ENCODE results near the gene UGT1A6. TPM values are rescaled to one million over a fixed set of nuclear protein-coding genes. Genes with fewer than 3 reads are reported as not detected.
A peak's percentile ranks its signal among the peaks of the same experiment; 100 is the strongest.

The UGT1A6 gene
- total RNA-seq, 1 donor from 2014 or later = not detected

DNA sequence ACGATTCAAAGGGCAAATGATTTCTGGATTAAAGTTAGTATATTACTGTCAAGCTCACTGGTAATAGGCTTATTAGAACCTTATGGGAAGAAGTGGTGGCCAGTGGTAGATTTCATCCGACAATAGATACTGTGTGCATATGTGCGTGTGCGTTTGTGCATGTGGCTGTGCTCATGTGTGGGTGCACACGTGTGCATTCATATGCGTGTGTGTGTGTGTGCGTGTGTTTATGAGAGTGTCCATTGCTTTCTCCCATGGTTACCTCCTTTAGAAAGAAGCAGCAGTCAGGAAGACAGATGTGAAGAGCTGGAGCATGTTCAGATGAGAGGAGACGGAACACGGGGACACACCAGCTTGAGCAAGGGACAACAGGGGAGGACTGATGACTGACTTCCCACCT, 76.6 kb downstream of the UGT1A6 start:
- Mint-ChIP-seq H3K9me3 (peaks cover 5% of the 10 kb centered on the region), H3K4me3 (no peak overlapping the region), H3K27ac (ENCODE audit: unreplicated experiment) (peak overlapping the region; percentile 70), H3K36me3 (ENCODE audit: low read depth) (peaks cover 2% of the 10 kb centered on the region), H3K27me3 (ENCODE audit: low read depth) (no peaks in the 10 kb centered on the region), H3K4me1 (peaks cover 16% of the 10 kb centered on the region)
- DNase-seq (ENCODE audit: low read depth, low spot score) = no peak
- TF ChIP-seq CTCF (conservative IDR thresholded peaks at IDR 0.05) = no peak

GRCh38 chr2:233772153-233772552, 79.5 kb downstream of the UGT1A6 start:
- no peak for TF ChIP-seq CTCF (conservative IDR thresholded peaks at IDR 0.05)
- peaks cover 2% of the 10 kb centered on the region for H3K36me3 Mint-ChIP-seq (ENCODE audit: low read depth)
- no peak overlapping the region for H3K27ac Mint-ChIP-seq (ENCODE audit: unreplicated experiment)
- peaks cover 16% of the 10 kb centered on the region for H3K4me1 Mint-ChIP-seq
- peaks cover 11% of the 10 kb centered on the region for H3K9me3 Mint-ChIP-seq
- no peak for DNase-seq (ENCODE audit: low read depth, low spot score)
- no peaks in the 10 kb centered on the region for H3K27me3 Mint-ChIP-seq (ENCODE audit: low read depth)
- H3K4me3 Mint-ChIP-seq = no peak overlapping the region

GRCh38 chr2:233772583-233772982, 79.9 kb downstream of the UGT1A6 start:
- Mint-ChIP-seq H3K4me1 (peaks cover 12% of the 10 kb centered on the region), H3K9me3 (peaks cover 11% of the 10 kb centered on the region), H3K4me3 (no peak overlapping the region), H3K27ac (ENCODE audit: unreplicated experiment) (no peak overlapping the region), H3K27me3 (ENCODE audit: low read depth) (no peaks in the 10 kb centered on the region), H3K36me3 (ENCODE audit: low read depth) (peaks cover 2% of the 10 kb centered on the region)
- no peak for DNase-seq (ENCODE audit: low read depth, low spot score)
- no peak for TF ChIP-seq CTCF (conservative IDR thresholded peaks at IDR 0.05)

DNA sequence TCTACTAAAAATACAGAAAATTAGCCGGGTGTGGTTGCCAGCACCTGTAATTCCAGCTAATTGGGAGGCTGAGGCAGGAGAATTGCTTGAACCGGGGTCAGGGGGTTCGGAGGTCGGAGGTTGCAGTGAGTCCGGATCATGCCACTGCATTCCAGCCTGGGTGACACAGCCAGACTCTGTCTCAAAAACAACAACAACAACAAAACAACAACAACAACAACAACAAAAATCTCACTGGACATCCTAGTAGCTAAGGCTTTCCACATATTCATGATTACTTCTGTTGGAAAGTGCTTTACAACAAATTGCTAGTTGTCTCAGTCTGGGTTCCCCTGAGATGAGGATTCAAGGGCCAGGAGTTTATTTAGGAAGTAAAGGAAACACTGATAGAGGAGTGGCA, 81.2 kb downstream of the UGT1A6 start:
- Mint-ChIP-seq H3K4me1 (peaks cover 5% of the 10 kb centered on the region), H3K27me3 (ENCODE audit: low read depth) (no peaks in the 10 kb centered on the region), H3K4me3 (no peak overlapping the region), H3K9me3 (peaks cover 9% of the 10 kb centered on the region), H3K27ac (ENCODE audit: unreplicated experiment) (no peak overlapping the region), H3K36me3 (ENCODE audit: low read depth) (peaks cover 2% of the 10 kb centered on the region)
- no peak for DNase-seq (ENCODE audit: low read depth, low spot score)
- no peak for TF ChIP-seq CTCF (conservative IDR thresholded peaks at IDR 0.05)

DNA sequence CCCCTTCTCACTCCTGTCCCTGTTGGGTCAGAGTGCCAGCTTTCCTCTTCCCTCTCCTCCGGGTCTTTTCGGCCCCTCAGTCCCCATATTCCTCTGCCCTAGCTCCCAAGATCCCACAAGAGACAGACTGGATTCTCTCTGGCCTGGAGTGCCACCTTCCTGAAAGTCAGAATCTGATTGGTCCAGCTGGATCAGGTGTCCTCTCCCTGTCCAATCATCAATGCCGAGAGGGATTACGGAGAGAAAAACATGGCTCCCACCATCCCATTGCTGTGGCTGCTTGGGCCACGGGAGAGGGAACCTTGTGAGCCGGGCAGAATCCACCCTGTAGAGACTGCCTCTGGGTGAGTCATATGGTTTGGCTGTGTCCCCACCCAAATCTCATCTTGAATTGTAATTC, 82.7 kb downstream of the UGT1A6 start:
- Mint-ChIP-seq H3K9me3 (peaks cover 9% of the 10 kb centered on the region), H3K36me3 (ENCODE audit: low read depth) (no peaks in the 10 kb centered on the region), H3K27ac (ENCODE audit: unreplicated experiment) (no peak overlapping the region), H3K27me3 (ENCODE audit: low read depth) (no peaks in the 10 kb centered on the region), H3K4me1 (peaks cover 5% of the 10 kb centered on the region), H3K4me3 (no peak overlapping the region)
- DNase-seq (ENCODE audit: low read depth, low spot score) = no peak
- TF ChIP-seq CTCF (conservative IDR thresholded peaks at IDR 0.05) = no peak

- no peak within 1 kb of the TSS for H3K27ac Mint-ChIP-seq (ENCODE audit: unreplicated experiment)
Measured at GRCh38 chr2:233778030-233778429, 85.3 kb downstream of the UGT1A6 start, which contains the start of gene MROH2A. MROH2A (plus strand) TSS chr2:233778330; CDS start chr2:233779359, 1,029 bp downstream.

More at GRCh38 chr2:233778030-233778429, 85.3 kb downstream of the UGT1A6 start, which contains the start of gene MROH2A:
- peaks cover 9% of the 10 kb centered on the region for H3K9me3 Mint-ChIP-seq
- H3K27me3 Mint-ChIP-seq (ENCODE audit: low read depth) = peaks cover 3% of the 10 kb centered on the region
- H3K4me3 Mint-ChIP-seq = no peak within 1 kb of the TSS
- TF ChIP-seq CTCF (conservative IDR thresholded peaks at IDR 0.05) = no peak
- peaks cover under 1% of the 10 kb centered on the region for H3K4me1 Mint-ChIP-seq
- DNase-seq (ENCODE audit: low read depth, low spot score) = no peak
- no peaks in the 10 kb centered on the region for H3K36me3 Mint-ChIP-seq (ENCODE audit: low read depth)

Measured in neural crest cell (in vitro differentiated cells).